Activated naive CD4-positive, alpha-beta T cell treated with anti-CD3 and anti-CD28 coated beads, Interleukin-2, amount 50 U/mL, for 24 hours (primary cell): Measurements from ENCODE around the gene QKI.
"Not testable (repeated sequence)": the region's sequence is repeated elsewhere in the genome, so short reads cannot be mapped to it uniquely, and the experiment has no call there.

Experiments
- H3K27ac Mint-ChIP-seq: one replicate; pipeline ENCODE4 v1.8.0; 2021; ENCODE audit warnings: mild to moderate bottlenecking, mixed read lengths
- H3K27me3 Mint-ChIP-seq: one replicate; pipeline ENCODE4 v1.8.0; 2021; ENCODE audit warnings: mixed read lengths
- H3K36me3 Mint-ChIP-seq: one replicate; pipeline ENCODE4 v1.8.0; 2021; ENCODE audit warnings: mixed read lengths
- H3K4me1 Mint-ChIP-seq: one replicate; pipeline ENCODE4 v1.8.0; 2021; ENCODE audit warnings: mixed read lengths
- H3K4me3 Mint-ChIP-seq: one replicate; pipeline ENCODE4 v1.8.0; 2021; ENCODE audit warnings: mild to moderate bottlenecking, mixed read lengths
- H3K9me3 Mint-ChIP-seq: one replicate; pipeline ENCODE4 v1.8.0; 2021; ENCODE audit warnings: mixed read lengths

QKI gene

GRCh38 chr6:163463795-163464194 lies 49.3 kb downstream of the QKI start:
- no peak overlapping the region for H3K4me3 Mint-ChIP-seq
- H3K27ac Mint-ChIP-seq = no peak overlapping the region
- no peaks in the 10 kb centered on the region for H3K27me3 Mint-ChIP-seq
- H3K36me3 Mint-ChIP-seq = peaks cover 21% of the 10 kb centered on the region
- peaks cover 76% of the 10 kb centered on the region for H3K4me1 Mint-ChIP-seq
- H3K9me3 Mint-ChIP-seq = no peaks in the 10 kb centered on the region

- H3K27ac Mint-ChIP-seq = no peak overlapping the region
- H3K4me3 Mint-ChIP-seq = no peak overlapping the region
- peaks cover 67% of the 10 kb centered on the region for H3K4me1 Mint-ChIP-seq
- peaks cover 38% of the 10 kb centered on the region for H3K36me3 Mint-ChIP-seq
- H3K27me3 Mint-ChIP-seq = no peaks in the 10 kb centered on the region
- H3K9me3 Mint-ChIP-seq = peaks cover 23% of the 10 kb centered on the region
These were observed 52.4 kb downstream of the QKI start for GRCh38 chr6:163466839-163467390.

GRCh38 chr6:163468738-163469137 lies 54.2 kb downstream of the QKI start:
- no peaks in the 10 kb centered on the region for H3K27me3 Mint-ChIP-seq
- H3K4me3 Mint-ChIP-seq = no peak overlapping the region
- peaks cover 23% of the 10 kb centered on the region for H3K9me3 Mint-ChIP-seq
- H3K36me3 Mint-ChIP-seq = peaks cover 40% of the 10 kb centered on the region
- no peak overlapping the region for H3K27ac Mint-ChIP-seq
- peaks cover 70% of the 10 kb centered on the region for H3K4me1 Mint-ChIP-seq

GRCh38 chr6:163469459-163469985 lies 55.0 kb downstream of the QKI start:
- Mint-ChIP-seq H3K4me1 (peaks cover 70% of the 10 kb centered on the region), H3K27ac (no peak overlapping the region)

GRCh38 chr6:163470611-163471010 lies 56.1 kb downstream of the QKI start:
- peaks cover 73% of the 10 kb centered on the region for H3K4me1 Mint-ChIP-seq
- no peak overlapping the region for H3K4me3 Mint-ChIP-seq
- peak overlapping the region; percentile 46 for H3K27ac Mint-ChIP-seq
- H3K36me3 Mint-ChIP-seq = peaks cover 27% of the 10 kb centered on the region
- peaks cover 23% of the 10 kb centered on the region for H3K9me3 Mint-ChIP-seq
- no peaks in the 10 kb centered on the region for H3K27me3 Mint-ChIP-seq

More at GRCh38 chr6:163469459-163469985, 55.0 kb downstream of the QKI start:
- Mint-ChIP-seq H3K27me3 (no peaks in the 10 kb centered on the region), H3K9me3 (peaks cover 23% of the 10 kb centered on the region), H3K4me3 (no peak overlapping the region), H3K36me3 (peaks cover 33% of the 10 kb centered on the region)

GRCh38 chr6:163474581-163474980 lies 60.1 kb downstream of the QKI start:
- Mint-ChIP-seq H3K4me1 (peaks cover 49% of the 10 kb centered on the region), H3K36me3 (peaks cover 18% of the 10 kb centered on the region), H3K4me3 (no peak overlapping the region), H3K9me3 (peaks cover 17% of the 10 kb centered on the region), H3K27ac (peak overlapping the region; percentile 25), H3K27me3 (no peaks in the 10 kb centered on the region)

GRCh38 chr6:163476946-163477345 lies 62.4 kb downstream of the QKI start:
- peak overlapping the region; percentile 3 for H3K27ac Mint-ChIP-seq
- not testable (repeated sequence) for H3K27me3 Mint-ChIP-seq, H3K4me3 Mint-ChIP-seq, H3K9me3 Mint-ChIP-seq
- H3K4me1 Mint-ChIP-seq = peaks cover 43% of the 10 kb centered on the region
- H3K36me3 Mint-ChIP-seq = peaks cover 13% of the 10 kb centered on the region

GRCh38 chr6:163483107-163483506 lies 68.6 kb downstream of the QKI start:
- Mint-ChIP-seq H3K27me3 (no peaks in the 10 kb centered on the region), H3K27ac (no peak overlapping the region), H3K36me3 (peaks cover 16% of the 10 kb centered on the region), H3K4me1 (peaks cover 46% of the 10 kb centered on the region), H3K9me3 (no peaks in the 10 kb centered on the region), H3K4me3 (no peak overlapping the region)

- Mint-ChIP-seq H3K9me3 (no peaks in the 10 kb centered on the region), H3K36me3 (peaks cover 16% of the 10 kb centered on the region), H3K27ac (no peak overlapping the region), H3K4me3 (no peak overlapping the region), H3K4me1 (peaks cover 66% of the 10 kb centered on the region), H3K27me3 (no peaks in the 10 kb centered on the region)
These were observed 70.9 kb downstream of the QKI start for GRCh38 chr6:163485388-163485851.

- no peak overlapping the region for H3K27ac Mint-ChIP-seq
- no peaks in the 10 kb centered on the region for H3K27me3 Mint-ChIP-seq
- H3K4me1 Mint-ChIP-seq = peaks cover 73% of the 10 kb centered on the region
- H3K36me3 Mint-ChIP-seq = peaks cover 7% of the 10 kb centered on the region
- no peaks in the 10 kb centered on the region for H3K9me3 Mint-ChIP-seq
- H3K4me3 Mint-ChIP-seq = no peak overlapping the region
These were observed 72.3 kb downstream of the QKI start for GRCh38 chr6:163486821-163487220.

- peaks cover 73% of the 10 kb centered on the region for H3K4me1 Mint-ChIP-seq
- no peak overlapping the region for H3K27ac Mint-ChIP-seq
- no peak overlapping the region for H3K4me3 Mint-ChIP-seq
- H3K36me3 Mint-ChIP-seq = peaks cover 7% of the 10 kb centered on the region
- no peaks in the 10 kb centered on the region for H3K27me3 Mint-ChIP-seq
- no peaks in the 10 kb centered on the region for H3K9me3 Mint-ChIP-seq
These were observed 73.1 kb downstream of the QKI start for GRCh38 chr6:163487606-163488005.

- Mint-ChIP-seq H3K27ac (no peak overlapping the region), H3K4me3 (no peak overlapping the region), H3K36me3 (peaks cover 5% of the 10 kb centered on the region), H3K27me3 (no peaks in the 10 kb centered on the region), H3K4me1 (peaks cover 76% of the 10 kb centered on the region), H3K9me3 (no peaks in the 10 kb centered on the region)
These were observed 75.1 kb downstream of the QKI start for GRCh38 chr6:163489584-163489983.

- Mint-ChIP-seq H3K27ac (peak overlapping the region; percentile 8), H3K9me3 (no peaks in the 10 kb centered on the region), H3K4me1 (peaks cover 75% of the 10 kb centered on the region), H3K27me3 (no peaks in the 10 kb centered on the region), H3K36me3 (peaks cover 5% of the 10 kb centered on the region), H3K4me3 (no peak overlapping the region)
These were observed 76.5 kb downstream of the QKI start for GRCh38 chr6:163490826-163491577.

- peaks cover 75% of the 10 kb centered on the region for H3K4me1 Mint-ChIP-seq
- H3K4me3 Mint-ChIP-seq = no peak overlapping the region
- peaks cover 5% of the 10 kb centered on the region for H3K36me3 Mint-ChIP-seq
- no peak overlapping the region for H3K27ac Mint-ChIP-seq
- no peaks in the 10 kb centered on the region for H3K27me3 Mint-ChIP-seq
- no peaks in the 10 kb centered on the region for H3K9me3 Mint-ChIP-seq
These were observed 77.3 kb downstream of the QKI start for GRCh38 chr6:163491737-163492300.

GRCh38 chr6:163494279-163494727 lies 79.8 kb downstream of the QKI start:
- Mint-ChIP-seq H3K27me3 (no peaks in the 10 kb centered on the region), H3K4me1 (peaks cover 54% of the 10 kb centered on the region), H3K27ac (no peak overlapping the region), H3K4me3 (no peak overlapping the region), H3K36me3 (peaks cover 10% of the 10 kb centered on the region), H3K9me3 (no peaks in the 10 kb centered on the region)

- H3K9me3 Mint-ChIP-seq = no peaks in the 10 kb centered on the region
- H3K4me3 Mint-ChIP-seq = no peak overlapping the region
- no peak overlapping the region for H3K27ac Mint-ChIP-seq
- H3K27me3 Mint-ChIP-seq = no peaks in the 10 kb centered on the region
- H3K36me3 Mint-ChIP-seq = peaks cover 11% of the 10 kb centered on the region
- H3K4me1 Mint-ChIP-seq = peaks cover 44% of the 10 kb centered on the region
These were observed 81.7 kb downstream of the QKI start for GRCh38 chr6:163496205-163496604.
